Neural crest cell (in vitro differentiated cells): ENCODE measurements around the gene WNT8B. TPM values are rescaled to one million over a fixed set of nuclear protein-coding genes. Genes with fewer than 3 reads are reported as not detected.
A peak's percentile ranks its signal among the peaks of the same experiment; 100 is the strongest.

ENCODE experiments used
- DNase-seq: peaks from one replicate; pipeline ENCODE4 v3.0.0; 2021; ENCODE audit warnings: low read depth, mixed read lengths, low spot score
- H3K27ac Mint-ChIP-seq: one replicate; pipeline ENCODE4 v1.8.0; 2021; ENCODE audit warnings: mild to moderate bottlenecking, mixed read lengths; ENCODE audit not compliant: unreplicated experiment
- H3K27me3 Mint-ChIP-seq: 2 replicates; pipeline ENCODE4 v1.8.0; 2021; ENCODE audit warnings: low read depth, mild to moderate bottlenecking, mixed read lengths
- H3K36me3 Mint-ChIP-seq: 2 replicates; pipeline ENCODE4 v1.8.0; 2021; ENCODE audit warnings: low read depth, mild to moderate bottlenecking, mixed read lengths
- H3K4me1 Mint-ChIP-seq: 2 replicates; pipeline ENCODE4 v1.8.0; 2021; ENCODE audit warnings: mixed read lengths
- H3K4me3 Mint-ChIP-seq: one replicate; pipeline ENCODE4 v1.8.0; 2021; ENCODE audit warnings: mild to moderate bottlenecking, mixed read lengths
- H3K9me3 Mint-ChIP-seq: 2 replicates; pipeline ENCODE4 v1.8.0; 2021; ENCODE audit warnings: mixed read lengths
- total RNA-seq: library from RNA; stranded (reverse); gene quantifications from 2 replicates; pipeline ENCODE4 v1.2.1, GENCODE V29; 2021
- TF ChIP-seq, protein P1 (sequence below): fragments of 200-600 bp; sonication (generic); conservative IDR thresholded peaks from 2 replicates; pipeline ENCODE4 v1.5.0; 2021; ENCODE audit warnings: antibody characterized with exemption, mild to moderate bottlenecking

WNT8B gene
- total RNA-seq, 1 donor from 2014 or later = 4.2 TPM

GRCh38 chr10:100479037-100479436, 16.2 kb downstream of the WNT8B start:
- Mint-ChIP-seq H3K27me3 (peaks cover 70% of the 10 kb centered on the region), H3K36me3 (no peaks in the 10 kb centered on the region), H3K4me3 (no peak overlapping the region), H3K9me3 (no peaks in the 10 kb centered on the region), H3K27ac (no peak overlapping the region), H3K4me1 (peaks cover 18% of the 10 kb centered on the region)
- no peak for DNase-seq
- TF ChIP-seq, protein P1, sequence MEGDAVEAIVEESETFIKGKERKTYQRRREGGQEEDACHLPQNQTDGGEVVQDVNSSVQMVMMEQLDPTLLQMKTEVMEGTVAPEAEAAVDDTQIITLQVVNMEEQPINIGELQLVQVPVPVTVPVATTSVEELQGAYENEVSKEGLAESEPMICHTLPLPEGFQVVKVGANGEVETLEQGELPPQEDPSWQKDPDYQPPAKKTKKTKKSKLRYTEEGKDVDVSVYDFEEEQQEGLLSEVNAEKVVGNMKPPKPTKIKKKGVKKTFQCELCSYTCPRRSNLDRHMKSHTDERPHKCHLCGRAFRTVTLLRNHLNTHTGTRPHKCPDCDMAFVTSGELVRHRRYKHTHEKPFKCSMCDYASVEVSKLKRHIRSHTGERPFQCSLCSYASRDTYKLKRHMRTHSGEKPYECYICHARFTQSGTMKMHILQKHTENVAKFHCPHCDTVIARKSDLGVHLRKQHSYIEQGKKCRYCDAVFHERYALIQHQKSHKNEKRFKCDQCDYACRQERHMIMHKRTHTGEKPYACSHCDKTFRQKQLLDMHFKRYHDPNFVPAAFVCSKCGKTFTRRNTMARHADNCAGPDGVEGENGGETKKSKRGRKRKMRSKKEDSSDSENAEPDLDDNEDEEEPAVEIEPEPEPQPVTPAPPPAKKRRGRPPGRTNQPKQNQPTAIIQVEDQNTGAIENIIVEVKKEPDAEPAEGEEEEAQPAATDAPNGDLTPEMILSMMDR = no peak

- no peak for DNase-seq
- TF ChIP-seq, protein P1 = no peak
- H3K36me3 Mint-ChIP-seq = no peaks in the 10 kb centered on the region
- no peaks in the 10 kb centered on the region for H3K9me3 Mint-ChIP-seq
- no peak overlapping the region for H3K4me3 Mint-ChIP-seq
- H3K27me3 Mint-ChIP-seq = peaks cover 74% of the 10 kb centered on the region
- H3K4me1 Mint-ChIP-seq = peaks cover 27% of the 10 kb centered on the region
- no peak overlapping the region for H3K27ac Mint-ChIP-seq
Observed at GRCh38 chr10:100480002-100480401, 17.2 kb downstream of the WNT8B start.

- TF ChIP-seq, protein P1 = no peak
- H3K27me3 Mint-ChIP-seq = peaks cover 72% of the 10 kb centered on the region
Observed at GRCh38 chr10:100481462-100482081, 18.8 kb downstream of the WNT8B start.

GRCh38 chr10:100482181-100482833, 19.5 kb downstream of the WNT8B start:
- Mint-ChIP-seq H3K36me3 (no peaks in the 10 kb centered on the region), H3K27me3 (peaks cover 72% of the 10 kb centered on the region), H3K4me3 (peak overlapping the region; percentile 48), H3K9me3 (no peaks in the 10 kb centered on the region), H3K4me1 (peaks cover 51% of the 10 kb centered on the region), H3K27ac (no peak overlapping the region)
- peak; percentile 69 for DNase-seq
- TF ChIP-seq, protein P1 = peak; percentile 96

More at GRCh38 chr10:100481462-100482081, 18.8 kb downstream of the WNT8B start:
- H3K36me3 Mint-ChIP-seq = no peaks in the 10 kb centered on the region
- peak; percentile 92 for DNase-seq
- peak overlapping the region; percentile 48 for H3K4me3 Mint-ChIP-seq
- no peak overlapping the region for H3K27ac Mint-ChIP-seq
- H3K9me3 Mint-ChIP-seq = no peaks in the 10 kb centered on the region
- H3K4me1 Mint-ChIP-seq = peaks cover 43% of the 10 kb centered on the region

- no peak overlapping the region for H3K27ac Mint-ChIP-seq
- no peaks in the 10 kb centered on the region for H3K36me3 Mint-ChIP-seq
- TF ChIP-seq, protein P1 = peak; percentile 12
- peaks cover 51% of the 10 kb centered on the region for H3K4me1 Mint-ChIP-seq
- DNase-seq = no peak
- peak overlapping the region; percentile 48 for H3K4me3 Mint-ChIP-seq
- H3K27me3 Mint-ChIP-seq = peaks cover 71% of the 10 kb centered on the region
- no peaks in the 10 kb centered on the region for H3K9me3 Mint-ChIP-seq
Observed at GRCh38 chr10:100482834-100483185, 20.0 kb downstream of the WNT8B start.
